NCI-H1436 treated with DMSO at 0.1 percent for 48 hours (cell line): ENCODE measurements around the gene SFMBT1.

ENCODE experiments used
- DNase-seq: peaks from one replicate; lab custom pipeline; 2025; lab: John Stamatoyannopoulos, UW

Gene SFMBT1

GRCh38 chr3:52923963-52924362 lies 121.9 kb downstream of the SFMBT1 start:
- DNase-seq = no peak

GRCh38 chr3:52920841-52921240 lies 125.0 kb downstream of the SFMBT1 start:
- DNase-seq = no peak

DNA sequence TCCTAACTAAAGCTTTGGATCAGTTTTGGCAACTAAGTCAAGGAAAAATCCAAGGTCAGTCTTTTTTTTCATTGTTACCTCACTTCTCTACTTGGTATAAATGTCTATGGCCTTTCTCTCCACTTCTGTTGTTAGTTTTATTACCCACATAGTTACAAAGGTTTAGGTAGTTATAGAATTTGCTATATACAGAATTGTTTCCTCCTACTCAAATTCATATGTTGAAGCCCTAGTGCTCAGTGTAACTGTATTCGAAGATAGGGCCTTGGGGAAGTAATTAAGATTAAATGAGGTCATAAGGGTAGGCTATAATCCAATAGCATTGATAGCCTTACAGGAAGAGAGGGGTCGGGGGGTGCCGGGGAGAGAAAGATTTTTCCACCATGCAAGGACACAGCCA lies 128.8 kb downstream of the SFMBT1 start:
- no peak for DNase-seq

GRCh38 chr3:52915294-52915693 lies 130.6 kb downstream of the SFMBT1 start:
- no peak for DNase-seq

DNA sequence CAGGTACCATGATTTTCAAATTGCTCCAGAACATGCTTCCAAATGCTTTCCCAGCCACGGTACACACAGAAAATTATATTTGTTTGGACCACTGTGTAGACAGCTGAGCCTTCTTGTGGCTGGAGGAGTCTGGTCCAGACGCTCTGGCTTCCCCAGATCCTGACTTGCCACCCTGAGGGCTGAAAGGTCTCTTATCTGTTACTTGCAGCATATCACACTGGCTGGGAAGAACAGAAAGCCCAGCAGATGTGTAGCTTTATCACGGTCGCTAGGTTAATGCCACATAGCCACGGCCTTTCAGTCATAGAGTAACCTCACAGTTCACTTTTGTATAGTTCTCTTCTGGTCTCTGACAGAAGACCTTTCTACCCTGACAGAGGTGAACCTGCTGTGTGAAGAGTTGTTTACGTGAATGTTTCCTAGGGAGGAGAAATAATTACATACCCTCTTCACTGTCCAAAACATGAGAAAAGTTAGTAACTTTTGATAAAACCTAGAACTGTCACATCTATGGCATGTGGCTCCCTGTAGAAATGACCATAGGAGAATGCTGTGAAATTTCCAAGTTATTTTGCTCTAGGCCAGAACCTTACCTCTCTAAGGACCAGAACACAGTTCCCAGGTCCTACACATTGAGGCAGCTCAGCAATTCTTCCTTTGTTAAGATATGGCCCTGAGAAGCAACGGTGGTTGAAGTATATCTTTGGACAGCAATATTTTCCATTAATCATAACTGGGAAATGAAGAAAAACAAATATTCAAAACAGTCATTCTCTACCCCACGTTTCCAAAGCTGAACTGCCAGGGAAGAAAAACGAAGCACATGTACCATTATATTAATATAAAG lies 132.8 kb downstream of the SFMBT1 start:
- DNase-seq = no peak

- no peak for DNase-seq
These were observed 135.1 kb downstream of the SFMBT1 start for GRCh38 chr3:52910823-52911222.

- DNase-seq = no peak
These were observed 138.4 kb downstream of the SFMBT1 start for GRCh38 chr3:52907497-52907896.

DNA sequence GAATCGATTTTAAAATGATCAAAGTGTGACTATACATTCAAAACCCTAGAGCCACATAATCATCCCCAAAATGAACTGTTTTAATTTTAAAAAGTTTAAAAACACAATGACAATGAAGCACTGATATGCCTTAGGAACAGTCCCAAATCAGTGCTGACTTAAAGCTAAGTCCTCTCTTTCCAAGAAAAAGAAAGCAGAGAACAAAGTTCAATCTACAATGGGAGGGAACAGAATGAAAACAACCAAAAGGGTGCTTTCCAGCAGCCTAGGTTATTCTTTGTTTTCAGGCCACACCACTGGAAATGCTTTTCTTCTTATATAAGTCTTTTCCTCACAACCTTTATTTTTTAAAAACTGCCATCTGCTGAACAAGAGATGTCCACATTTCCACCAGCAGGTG lies 141.3 kb downstream of the SFMBT1 start:
- DNase-seq = no peak

DNA sequence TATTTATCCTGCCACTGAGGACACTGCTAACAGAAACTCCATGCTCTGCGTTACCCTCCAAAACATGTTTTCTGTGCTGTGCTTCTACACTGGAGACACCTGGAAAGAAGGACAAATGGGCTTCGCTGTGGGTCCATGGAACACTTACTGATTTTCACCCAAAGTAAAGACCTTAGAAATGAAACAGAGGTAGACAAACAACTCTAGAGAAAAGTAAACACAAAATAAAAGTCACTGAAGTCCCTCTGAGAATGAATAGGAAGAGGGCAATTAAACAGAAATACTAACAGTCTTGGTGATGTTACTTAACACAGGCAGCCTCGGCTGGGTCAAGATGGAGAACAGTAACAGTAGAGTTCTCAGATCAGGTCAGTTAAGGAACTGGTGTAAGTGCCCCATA lies 141.9 kb downstream of the SFMBT1 start:
- DNase-seq = no peak

- DNase-seq = no peak
These were observed 148.4 kb downstream of the SFMBT1 start, which contains the start of gene STIMATE for GRCh38 chr3:52897130-52898122. Gene STIMATE (minus strand): TSS chr3:52897548. CDS start chr3:52897450, 98 bp downstream.

- DNase-seq = no peak
These were observed 149.3 kb downstream of the SFMBT1 start for GRCh38 chr3:52896613-52897012.

- no peak for DNase-seq
These were observed 149.7 kb downstream of the SFMBT1 start for GRCh38 chr3:52896151-52896550.

DNA sequence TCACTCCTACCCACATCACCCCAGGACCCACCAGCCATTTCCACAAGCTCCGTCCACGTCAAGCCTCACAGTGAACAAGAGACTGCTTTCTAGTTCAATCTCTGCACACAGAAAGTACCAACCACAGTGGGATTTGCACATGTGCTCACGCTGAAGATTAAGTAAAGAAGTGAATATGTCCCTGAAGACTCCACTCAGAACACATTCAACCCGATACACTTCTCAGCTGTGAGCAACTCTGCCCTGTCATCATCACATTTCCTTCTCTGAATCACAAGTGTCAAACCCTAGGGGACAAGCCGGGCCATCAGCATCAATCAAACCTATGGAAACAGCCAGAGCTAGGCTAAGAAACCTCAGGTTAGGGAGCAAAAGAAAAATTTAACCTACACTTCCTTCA lies 150.5 kb downstream of the SFMBT1 start:
- no peak for DNase-seq

DNA sequence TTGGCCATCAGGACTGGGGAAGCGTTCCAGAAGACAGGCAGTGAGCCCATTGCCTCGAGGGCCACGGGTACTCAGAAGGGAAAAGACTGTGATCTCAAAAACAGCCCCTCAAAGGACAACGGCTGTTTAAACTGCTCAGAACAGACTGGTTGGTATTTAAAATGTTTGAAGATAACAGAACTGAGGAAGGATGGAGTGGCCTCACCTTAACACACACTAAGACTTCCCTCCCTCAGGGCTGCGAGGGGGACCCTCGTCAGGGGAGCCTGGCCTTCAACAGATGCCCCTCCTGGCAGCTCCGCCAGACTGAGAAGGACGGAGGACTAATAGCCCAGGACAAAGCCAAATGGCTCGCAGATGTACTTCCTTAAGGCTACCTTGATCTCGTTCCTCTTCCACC lies 151.1 kb downstream of the SFMBT1 start:
- no peak for DNase-seq

GRCh38 chr3:52893723-52894122 lies 152.2 kb downstream of the SFMBT1 start:
- DNase-seq = no peak

- DNase-seq = no peak
These were observed 153.1 kb downstream of the SFMBT1 start for GRCh38 chr3:52892625-52893311.

- no peak for DNase-seq
These were observed 153.6 kb downstream of the SFMBT1 start for GRCh38 chr3:52892290-52892624.

DNA sequence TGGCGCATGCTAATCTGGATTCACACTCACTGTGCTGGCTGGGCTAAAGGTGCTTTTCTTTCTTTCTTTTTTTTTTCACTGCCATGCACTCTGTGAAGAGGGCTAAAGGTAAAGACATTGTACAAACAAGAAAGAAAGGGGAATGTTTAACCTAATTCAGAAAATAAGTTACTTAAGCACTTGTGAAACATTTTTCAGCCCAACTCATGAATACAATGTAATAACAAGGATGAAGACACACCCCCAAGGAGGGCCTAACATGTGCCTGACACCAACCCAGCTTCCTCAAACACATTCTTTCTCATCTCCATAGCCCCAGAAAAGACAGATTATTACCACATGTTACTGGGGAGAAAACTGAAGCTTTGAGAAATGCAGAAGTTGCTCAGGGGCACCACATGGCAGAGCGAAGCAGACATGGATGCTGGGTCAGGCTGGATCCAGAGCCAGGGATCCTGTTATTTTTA lies 154.2 kb downstream of the SFMBT1 start:
- DNase-seq = no peak

GRCh38 chr3:52891164-52891563 lies 154.7 kb downstream of the SFMBT1 start:
- DNase-seq = no peak

DNA sequence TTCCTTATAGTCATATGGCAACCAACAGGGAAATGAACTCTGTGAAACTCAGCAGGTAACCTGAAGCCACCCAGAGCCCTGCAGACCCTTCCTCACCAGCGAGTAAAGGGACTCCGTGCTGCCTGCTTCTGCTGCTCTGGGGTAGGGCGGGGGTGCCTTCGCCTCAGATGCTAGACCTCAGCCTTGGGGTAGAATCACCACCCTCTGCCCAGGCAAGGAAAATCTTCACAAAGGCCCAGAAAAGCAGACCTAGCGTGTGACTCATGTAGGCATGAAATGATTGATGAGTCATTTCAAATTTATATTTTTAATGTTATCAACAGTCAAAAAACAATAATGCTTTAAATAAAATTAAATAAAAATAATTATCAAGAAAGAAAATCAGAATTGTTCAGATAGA lies 155.1 kb downstream of the SFMBT1 start:
- no peak for DNase-seq

GRCh38 chr3:52889901-52890300 lies 156.0 kb downstream of the SFMBT1 start:
- DNase-seq = no peak

GRCh38 chr3:52887166-52887565 lies 158.7 kb downstream of the SFMBT1 start:
- DNase-seq = no peak
